Stromal cell of bone marrow (primary cell): Measurements from ENCODE around the gene CDX1.

Experiments used
- DNase-seq: peaks from one replicate; pipeline ENCODE4 v3.0.0-alpha.2; 2012; ENCODE audit warnings: low read depth

CDX1 gene

DNA sequence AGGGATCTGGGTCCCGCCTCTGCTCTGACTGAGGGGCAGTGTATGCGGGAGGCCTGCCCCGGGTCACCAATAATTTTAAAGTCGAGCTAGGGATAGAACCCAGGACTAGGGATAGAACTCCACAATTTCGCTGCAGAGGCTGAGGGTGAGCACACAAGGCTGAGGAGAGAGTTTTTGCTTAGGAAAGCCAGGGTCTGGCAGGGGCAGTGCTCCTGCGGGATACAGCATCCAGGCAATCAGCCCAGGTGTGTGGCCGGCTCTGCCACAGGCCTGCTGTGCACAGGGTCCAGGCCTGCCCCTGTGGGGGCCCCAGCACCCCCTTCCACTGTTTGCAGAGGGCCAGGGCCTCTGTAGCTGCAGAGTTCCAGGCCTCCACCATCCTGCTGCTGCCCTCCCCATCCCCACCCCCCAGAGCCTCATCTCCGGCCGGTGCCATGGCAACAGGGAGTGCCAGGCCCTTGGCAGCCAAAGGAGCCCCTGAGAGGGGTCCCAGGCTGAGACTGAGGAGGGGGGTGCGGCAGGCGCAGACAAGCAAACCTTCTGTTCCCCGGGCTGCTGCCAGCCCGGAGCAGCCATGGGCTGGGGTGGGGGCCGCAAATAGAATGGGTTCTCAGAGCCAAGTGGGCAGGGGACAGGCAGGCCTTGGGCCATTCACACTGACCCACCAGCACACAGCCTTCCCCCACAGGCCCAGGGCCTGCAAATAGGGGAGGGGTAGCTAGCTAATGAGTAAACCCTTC, 19.5 kb upstream of the CDX1 start:
- DNase-seq: no peak

DNA sequence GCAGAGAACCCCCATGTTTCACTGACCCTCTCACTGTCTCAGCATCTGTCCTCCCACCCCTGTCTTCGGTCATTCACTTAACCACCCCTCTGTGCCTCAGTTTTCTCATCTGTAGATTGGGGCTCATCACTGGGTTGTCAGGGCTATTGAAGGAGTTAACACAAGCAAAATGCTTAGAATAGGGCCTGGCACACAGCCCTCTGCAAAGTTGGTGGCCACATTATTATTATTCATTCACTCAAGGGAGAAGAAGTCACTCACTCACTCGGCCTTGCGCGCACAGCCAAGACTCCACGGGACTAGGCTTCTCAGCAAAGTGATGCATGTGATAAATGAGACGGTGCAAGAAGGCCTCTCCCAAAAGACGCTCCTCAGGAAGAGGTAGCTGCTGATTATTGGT, 18.9 kb upstream of the CDX1 start:
- no peak for DNase-seq

DNA sequence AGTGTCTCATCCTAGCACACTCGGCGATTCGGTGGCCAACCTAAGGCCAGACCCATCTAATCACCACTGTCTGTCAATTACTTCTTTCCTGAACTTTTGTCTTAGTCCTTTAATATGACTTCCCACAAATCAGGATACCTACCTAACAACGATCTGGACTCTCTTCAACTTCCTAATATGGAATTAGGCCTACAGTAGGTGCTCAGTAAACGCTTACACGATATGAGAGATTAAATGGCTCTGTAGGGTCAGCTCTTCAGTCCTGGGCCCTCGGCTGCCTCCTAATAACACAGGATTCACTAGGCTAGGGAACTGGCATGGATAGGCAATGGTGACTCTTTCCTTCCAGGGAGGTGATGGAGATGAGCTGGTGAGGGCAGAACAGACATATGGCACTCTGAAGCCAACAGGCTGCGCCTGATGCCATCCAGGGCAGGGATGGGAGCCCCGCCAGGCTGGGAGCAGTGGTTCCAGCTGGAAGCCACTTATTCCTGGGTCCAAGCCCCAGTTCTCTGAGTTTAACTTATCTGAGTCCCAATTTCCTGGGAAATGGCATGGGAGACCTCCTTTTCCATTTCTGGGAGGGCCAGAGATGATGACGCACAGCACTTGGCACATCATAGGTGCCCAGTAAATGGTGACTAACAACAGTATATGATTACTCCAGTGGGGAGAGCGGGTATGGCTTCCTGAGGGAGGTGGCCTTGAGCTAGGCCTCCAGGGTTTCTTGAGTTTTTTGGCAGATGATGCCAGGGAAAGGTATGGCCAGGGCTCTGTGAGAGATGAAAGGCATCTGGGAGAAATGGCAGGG, 18.3 kb upstream of the CDX1 start:
- DNase-seq: no peak

DNA sequence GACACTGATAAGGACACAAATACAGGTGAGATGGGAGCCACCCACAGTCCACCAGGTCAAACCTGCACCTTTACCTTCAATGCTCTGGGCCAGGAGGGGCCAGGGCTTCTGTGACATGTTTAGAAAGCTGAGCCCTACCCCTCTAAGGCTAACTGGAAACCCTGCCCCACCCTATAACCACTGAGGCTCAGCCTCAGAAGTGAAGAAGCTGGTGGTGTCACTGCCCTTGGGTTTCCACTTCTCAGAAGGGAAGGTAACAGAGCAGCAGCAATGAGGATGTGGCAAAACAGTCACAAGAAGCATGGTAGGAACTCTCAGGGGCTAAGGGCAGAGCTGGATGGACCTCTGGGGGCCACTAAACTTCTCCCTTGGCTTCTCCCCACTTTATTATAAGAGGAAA, 17.0 kb upstream of the CDX1 start:
- no peak for DNase-seq

DNA sequence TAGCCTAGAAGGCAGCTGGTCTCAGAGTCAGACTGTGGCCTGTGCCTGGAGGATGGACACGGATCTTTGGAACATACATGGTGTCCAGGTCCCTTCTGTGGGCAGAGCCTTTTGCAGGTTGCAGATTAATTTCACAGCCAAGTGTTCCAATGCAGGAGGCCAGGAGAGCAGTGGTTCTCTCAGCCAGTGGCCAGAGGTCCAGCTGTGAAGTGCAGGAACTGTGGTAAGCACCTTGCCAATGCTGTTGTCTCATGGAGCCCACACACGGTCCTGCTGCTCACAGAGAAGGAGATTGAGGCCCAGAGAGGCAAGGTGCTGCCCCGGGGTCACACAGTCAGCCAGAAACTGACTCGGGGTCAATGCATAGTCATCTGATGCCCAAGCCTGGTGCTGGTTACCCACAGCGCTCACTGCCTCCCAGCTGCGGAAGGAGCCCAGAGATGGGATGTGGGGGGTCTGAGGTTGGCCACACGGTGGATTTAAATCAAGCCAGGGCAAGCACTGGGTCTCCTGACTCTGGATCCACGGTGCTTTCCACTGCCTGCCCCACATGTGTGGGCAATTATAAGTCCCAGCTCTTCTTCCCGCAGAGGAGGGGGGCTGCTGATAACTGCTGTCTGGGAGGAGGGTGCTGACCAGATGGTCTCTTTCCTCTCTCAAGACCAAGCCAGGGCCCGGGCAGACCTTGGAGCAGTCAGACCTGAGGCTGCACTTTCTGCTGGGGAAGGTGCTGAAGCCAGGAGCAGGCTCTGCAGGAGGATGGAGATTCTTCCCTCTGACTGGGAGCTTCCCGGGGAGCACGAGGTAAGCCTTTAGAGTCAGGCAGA, 13.7 kb upstream of the CDX1 start:
- DNase-seq: no peak

DNA sequence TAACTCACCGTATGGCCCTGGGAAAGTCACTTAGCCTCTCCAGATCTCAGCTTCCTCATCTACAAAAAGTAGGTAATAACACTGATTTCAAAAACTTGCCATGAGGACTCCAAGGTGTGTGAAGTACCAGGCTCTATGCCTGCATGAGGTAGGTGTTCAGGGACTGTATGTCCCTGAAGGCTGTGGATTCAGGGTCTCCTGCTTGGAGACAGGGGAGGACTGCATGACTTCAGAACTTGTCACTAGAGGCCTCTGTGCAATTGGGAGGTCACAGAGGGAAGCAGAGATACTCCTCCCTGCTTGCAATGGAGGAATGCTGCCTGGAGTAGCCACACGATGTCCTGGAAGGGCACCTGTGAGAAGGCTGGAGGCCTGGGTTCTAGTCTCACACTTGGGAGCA, 13.1 kb upstream of the CDX1 start:
- DNase-seq: no peak

DNA sequence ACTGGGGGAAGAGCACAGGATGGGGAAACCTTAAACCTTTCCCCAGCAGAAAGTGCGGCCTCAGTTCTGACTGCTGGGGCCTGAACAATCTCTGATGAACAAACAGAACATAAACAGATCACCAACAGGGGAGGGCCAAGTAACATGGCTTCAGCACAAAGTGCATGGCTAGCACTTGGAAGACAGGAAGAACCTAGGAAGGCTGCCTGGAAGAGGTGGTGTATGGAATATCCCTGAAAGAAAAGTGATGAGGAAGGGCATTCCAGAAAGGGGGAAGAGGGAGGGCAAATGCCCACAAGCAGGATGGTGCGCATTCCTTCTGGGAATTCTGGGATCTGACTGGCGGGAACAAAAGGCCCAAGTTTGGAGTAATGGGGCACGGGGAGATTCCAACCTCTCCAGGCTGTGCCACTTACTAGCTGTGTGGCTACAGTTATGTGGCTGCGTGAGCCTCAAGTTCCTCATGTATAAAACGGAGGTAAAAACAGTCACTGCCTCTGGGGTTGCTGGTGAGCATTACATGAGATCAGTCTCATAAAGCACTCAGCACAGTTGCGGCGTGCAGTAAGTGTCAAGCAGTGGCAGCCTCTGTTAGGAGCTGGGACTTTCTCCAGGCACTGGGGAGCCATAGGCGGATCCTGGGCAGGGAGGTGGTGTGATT, 12.5 kb upstream of the CDX1 start:
- DNase-seq: no peak

DNA sequence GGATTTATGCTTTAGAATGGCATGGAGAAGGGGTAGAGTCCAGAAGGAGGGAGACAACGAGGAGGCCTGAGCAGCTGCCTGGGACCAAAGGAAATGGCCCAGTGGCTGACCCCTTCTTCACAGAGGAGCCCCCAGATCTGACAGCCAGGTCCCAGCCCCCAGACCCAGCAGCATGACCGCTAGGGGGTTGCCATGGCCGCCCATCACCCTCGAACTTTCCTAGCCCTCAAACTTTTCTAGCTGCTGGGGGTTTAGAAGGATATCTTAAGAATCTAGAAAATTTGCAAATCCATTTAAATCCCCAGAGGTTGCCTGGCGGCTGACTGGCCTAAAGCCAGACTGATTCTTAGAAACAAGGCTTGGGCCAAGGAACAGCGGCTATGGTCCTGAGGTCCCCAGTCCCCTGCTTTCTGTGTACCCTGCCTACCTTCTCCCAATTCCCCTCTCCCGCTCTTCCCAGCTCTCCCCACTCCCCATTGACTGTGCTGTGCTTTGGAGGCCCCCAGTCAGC, 11.9 kb upstream of the CDX1 start:
- no peak for DNase-seq

DNA sequence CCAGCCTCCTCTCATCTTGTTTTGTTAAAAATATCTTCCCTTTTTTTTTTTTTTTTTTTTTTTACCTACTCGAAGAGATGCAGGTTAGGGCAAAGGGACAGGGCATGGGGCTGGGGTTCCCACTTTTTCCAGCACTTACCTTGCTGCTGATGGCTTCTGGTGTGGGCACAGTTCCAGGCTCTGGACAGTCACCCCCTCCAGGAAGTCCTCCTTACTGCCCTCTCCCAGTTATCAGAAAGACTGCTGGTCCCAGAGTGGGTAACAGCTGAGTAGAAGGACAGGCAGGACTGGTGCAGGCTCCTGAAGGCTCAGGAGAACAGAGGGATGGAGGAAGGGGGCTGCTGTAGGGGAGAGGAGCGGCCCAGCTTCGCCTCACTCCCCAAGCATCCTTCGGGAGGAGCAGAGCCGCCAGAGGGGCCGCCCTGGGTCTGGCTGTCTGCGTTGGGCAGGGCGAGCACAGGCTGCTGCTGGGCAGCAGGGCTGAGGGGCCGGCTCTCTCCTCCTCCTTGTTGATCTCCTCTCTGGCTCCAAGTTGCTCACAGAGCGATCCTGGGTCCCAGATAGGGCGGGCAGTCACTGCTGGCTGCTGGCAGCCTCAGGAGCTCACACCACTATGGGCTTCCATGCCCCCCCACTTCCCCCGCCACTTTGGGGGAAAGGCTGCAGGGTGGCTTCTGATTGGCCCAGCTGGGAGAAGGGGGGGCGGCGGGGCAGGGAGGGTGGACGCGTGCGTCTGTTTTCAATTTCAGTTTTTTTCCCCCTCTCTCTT, 11.1 kb upstream of the CDX1 start, which contains the start of gene PDGFRB:
Gene PDGFRB, minus strand, starts transcription at position 588 of the 769 bp plus-strand sequence. CDS start 18,798 bp downstream, outside the sequence.
- DNase-seq: peak; percentile 94

DNA sequence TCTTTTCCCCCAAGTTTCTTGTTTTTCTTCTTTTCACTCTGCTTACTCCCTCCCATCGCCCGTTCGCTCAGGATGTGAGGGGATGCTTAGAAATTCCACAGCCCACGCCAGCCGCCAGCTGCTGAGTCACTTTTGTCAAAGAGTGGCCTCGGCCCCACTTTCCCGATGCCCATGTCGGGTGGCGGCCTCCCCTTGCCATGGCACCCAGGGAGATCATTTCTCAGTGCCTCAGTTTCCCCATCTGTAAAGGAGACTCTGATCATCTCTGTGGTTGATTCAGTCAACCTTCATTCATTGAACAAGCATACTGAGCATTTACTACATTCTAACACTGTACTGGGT, 10.6 kb upstream of the CDX1 start:
- DNase-seq: no peak

DNA sequence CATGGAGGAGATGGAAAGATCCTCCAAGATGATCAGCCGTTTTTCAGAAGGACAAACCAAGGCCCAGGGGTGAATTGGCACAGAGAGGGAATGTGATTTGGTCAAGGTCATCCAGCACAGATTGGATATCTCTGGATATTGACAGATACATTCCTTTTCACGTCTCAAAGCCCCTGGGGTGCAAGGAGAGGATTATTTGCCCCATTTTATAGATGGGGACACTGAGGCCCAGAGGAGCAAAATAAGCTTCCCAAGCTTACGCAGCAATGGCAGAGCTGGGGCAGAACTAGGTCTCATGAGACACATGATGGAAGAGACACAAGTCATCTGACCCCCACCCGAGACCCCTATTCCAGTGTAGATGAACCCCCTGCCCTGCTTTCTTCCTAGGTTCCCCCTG, 10.0 kb upstream of the CDX1 start:
- DNase-seq: no peak

DNA sequence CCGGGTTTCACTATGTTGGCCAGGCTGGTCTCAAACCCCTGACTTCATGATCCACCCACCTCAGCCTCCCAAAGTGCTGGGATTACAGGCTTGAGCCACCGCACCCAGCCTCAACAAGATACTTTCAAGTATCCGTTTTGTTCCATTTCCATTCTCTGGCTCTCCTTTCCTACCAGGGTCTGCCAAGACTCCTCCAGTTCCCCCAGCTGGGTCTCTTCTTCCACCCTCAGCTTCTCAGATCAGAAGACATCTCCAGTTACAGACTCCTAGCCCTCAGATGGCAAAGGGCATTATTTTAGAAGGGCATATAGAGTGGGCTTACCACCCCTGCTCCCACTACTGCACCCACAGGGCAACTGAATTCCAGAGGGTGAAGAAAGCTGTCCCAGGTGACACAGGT, 9.4 kb upstream of the CDX1 start:
- no peak for DNase-seq

DNA sequence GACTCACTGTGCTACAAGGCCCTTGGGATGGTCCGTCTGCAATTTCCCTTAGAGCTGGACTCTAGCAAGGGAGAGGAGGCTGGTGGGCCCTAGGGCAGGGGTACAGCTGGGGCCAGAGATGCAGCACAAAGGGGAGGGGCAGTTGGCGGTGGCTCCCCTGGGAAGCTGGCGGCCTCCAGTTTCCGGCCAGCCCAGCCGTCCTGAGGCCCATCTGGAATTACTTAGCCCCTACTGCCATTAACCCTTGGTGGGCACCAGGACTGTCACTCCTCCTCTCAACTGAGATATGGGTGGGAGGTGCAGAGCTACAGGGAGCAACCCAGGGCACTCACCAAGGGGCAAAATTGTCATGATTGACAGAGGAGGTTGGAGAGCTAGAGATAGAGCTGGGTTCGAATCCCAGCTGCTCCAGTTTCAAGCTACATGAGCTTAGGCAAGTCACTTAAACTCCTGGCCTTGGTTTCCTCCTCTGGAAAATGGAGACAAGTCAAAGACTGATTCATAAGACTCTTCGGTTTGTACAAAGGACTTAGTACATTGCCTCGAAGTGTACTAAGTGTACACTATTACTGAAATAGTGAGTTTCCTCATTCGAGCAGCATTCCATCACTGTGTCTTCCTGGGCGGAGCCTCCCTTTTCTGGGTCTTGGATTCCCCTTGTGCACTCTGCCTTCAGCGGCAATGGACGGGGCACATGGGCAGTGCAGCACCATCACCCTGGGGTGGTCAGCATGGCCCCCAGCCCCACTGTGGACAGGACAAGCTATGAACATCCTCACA, 8.2 kb upstream of the CDX1 start:
- DNase-seq: no peak

DNA sequence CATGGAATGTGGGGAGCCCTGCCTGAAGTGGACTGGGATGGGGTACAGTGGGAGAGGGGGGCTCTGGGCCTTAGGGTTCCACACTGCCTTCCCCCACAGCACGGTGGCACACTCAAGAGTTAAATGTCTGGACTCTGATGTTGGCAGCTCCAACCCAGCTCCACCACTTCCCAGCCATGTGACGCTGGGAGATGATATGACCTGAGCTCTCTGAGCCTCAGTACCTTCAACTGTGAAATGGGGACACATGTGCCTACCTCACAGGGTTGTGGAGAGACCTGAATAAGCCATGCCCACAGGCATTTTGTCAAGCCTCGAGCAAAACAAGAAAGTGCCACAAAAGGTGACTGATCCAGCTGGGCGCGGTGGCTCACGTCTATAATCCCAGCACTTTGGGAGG, 7.5 kb upstream of the CDX1 start:
- no peak for DNase-seq

DNA sequence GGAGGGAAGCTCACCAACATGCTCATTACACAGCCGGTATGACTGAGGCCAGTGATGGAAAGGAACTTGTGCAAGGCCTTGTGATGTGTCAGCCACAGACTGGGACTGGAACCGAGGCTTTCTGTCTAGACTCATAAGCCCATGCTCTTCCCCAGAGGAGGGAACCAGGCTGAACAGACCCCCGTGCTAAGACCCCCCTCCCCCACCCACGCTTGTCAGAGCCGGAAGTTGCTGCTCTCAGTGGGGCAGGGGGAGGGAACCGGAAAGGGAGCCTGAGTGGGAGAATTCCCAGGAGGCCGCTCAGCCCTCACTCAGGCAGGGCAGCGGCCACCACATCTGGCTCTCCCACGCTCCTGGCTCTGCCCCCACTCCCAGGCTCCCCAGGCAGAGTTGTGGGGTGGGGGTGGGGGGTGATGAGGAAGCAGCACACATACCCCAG, 6.8 kb upstream of the CDX1 start:
- DNase-seq: no peak

DNA sequence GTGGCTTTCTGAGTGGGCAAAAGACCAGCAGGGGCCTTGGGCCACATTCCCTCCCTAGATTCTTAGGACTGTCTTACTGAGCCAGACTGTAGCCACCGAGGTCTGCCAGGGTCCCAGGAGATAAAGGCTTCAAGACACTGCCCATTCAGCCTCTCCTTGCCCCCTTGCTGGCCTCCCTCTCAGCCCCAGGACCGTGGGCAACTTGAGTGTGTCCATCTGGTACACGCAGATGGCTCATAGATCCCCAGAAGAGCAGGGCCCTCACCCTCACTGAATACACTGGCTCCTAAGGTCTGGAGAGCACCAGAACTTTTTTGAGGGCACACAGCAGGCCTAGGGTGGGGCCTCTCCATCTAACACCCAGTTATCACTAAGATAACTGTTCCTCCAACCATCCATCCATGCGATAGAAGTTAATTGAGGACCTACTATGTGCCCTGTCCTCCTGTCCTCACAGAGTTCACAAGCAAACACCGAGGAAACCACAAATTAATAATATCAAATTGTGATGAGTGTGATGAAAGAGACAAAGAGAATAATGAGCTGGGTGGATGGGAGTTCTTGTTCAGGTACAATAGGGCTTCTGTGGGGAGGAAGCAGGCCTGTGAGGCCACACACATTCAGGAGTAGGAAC, 6.0 kb upstream of the CDX1 start:
- DNase-seq: no peak

DNA sequence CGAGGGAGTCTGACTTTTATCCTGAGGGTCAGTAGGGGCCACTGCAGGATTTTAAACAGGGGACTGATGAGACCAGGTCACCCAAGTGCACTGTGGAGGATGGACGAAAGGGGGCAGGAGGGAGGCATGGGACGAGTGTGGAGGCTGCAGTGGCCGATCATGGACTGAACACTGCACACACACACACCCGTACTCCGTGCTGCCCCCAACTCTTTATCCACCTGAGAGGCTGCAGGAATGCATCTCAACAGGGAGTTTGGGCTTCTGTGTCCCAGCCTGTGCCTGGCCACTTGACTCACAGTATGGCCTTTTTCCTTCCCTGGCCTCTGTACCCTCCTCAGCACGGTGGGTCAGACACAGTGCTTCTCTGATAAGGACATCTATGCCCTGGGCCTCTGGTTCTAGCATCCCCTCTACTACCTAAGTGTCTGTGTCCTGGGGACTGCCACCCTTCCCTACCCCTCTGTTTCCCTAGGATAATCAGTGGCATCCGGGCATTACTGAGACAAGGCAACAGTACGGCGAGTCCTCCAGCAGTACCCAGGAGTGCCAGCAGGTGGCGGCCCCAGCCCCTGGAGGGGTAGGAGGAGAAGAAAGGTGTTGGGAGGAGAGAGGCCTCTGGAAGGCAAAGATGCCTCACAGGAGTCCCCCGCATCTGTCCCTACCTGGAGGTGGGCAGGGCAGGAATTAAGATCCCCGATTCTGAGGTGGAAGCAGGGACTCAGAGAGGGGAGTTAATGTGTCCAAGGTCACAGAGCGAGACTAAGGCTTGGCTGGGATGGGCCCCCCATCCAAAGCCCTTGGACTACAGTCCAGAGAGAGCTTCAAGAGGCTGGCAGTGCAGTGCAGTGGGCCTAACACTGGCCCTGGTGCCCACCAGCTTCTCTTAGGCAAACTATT, 5.1 kb upstream of the CDX1 start:
- no peak for DNase-seq

DNA sequence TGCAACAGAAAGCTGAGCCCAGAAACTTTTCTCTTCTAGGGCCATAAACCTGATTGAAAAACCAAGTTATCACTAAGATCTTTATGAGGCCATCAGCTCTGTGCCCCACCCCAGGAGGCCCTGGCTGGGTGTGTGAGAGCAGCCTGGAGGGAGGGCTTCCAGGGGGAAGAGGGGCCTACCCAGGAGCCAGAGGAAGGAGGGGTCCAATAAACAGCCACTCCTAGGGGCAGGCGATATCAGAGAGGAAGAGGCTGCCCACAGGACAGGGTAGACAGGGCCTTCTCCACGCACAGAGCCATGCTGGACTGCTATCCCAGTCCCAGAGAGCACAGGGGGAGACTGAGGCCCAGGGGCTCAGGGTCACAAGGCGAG, 4.5 kb upstream of the CDX1 start:
- DNase-seq: no peak

DNA sequence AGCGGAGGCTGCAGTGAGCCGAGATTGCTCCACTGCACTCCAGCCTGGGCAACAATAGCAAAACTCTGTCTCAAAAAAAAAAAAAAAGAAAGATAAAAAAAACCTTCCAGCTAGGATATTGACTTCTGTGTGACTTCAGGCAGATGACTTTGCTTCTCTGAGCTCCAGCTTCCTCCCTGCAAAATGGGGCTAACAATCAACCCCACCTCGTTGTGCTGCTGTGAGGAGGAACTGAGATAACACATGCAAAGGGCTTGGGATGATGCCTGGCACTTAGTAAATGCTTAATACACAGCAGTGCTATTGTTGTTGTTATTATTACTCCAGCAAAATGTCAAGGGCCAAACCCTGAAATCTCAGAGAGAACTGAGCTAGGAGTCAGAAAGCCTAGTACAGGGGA, 3.5 kb upstream of the CDX1 start:
- DNase-seq: no peak
